ENCODE measurements around the gene TAS1R3.

TAS1R3 gene

GRCh38 chr1:1376551-1377226 lies 45.6 kb downstream of the TAS1R3 start:
- no peak for TF ChIP-seq CTCF (IDR thresholded peaks at IDR 0.05; ENCODE audit: insufficient read depth, low read depth, low read length, missing control alignments)
- DNase-seq (ENCODE audit: low read depth) = no peak
- no peak overlapping the region for H3K4me3 ChIP-seq (ENCODE audit: low read depth, low read length)

- TF ChIP-seq CTCF (IDR thresholded peaks at IDR 0.05; ENCODE audit: insufficient read depth, low read depth, low read length, missing control alignments) = no peak
- DNase-seq (ENCODE audit: low read depth) = no peak
- no peak overlapping the region for H3K4me3 ChIP-seq (ENCODE audit: low read depth, low read length)
These were observed 46.6 kb downstream of the TAS1R3 start for GRCh38 chr1:1377540-1378205.

- no peak overlapping the region for H3K4me3 ChIP-seq (ENCODE audit: low read depth, low read length)
- DNase-seq (ENCODE audit: low read depth) = no peak
- TF ChIP-seq CTCF (IDR thresholded peaks at IDR 0.05; ENCODE audit: insufficient read depth, low read depth, low read length, missing control alignments) = no peak
These were observed 49.8 kb downstream of the TAS1R3 start for GRCh38 chr1:1380860-1381259.

GRCh38 chr1:1381294-1381693 lies 50.2 kb downstream of the TAS1R3 start:
- H3K4me3 ChIP-seq (ENCODE audit: low read depth, low read length) = no peak overlapping the region
- TF ChIP-seq CTCF (IDR thresholded peaks at IDR 0.05; ENCODE audit: insufficient read depth, low read depth, low read length, missing control alignments) = no peak
- no peak for DNase-seq (ENCODE audit: low read depth)

Data from GM12865 (cell line).